H1 (cell line): ENCODE measurements around the gene TBC1D25. TPM values are rescaled to one million over a fixed set of nuclear protein-coding genes. Genes with fewer than 3 reads are reported as not detected.
A peak's percentile ranks its signal among the peaks of the same experiment; 100 is the strongest.

Experiments
- CBX8 ChIP-seq: fragments of 300-800, 300-1000 bp; sonication (generic); IDR thresholded peaks from 2 replicates; pipeline ENCODE4 v1.7.1; 2016; ENCODE audit warnings: low read depth, low read length, borderline replicate concordance
- CHD7 ChIP-seq: fragments of 300-600 bp; sonication (generic); IDR thresholded peaks from 2 replicates; pipeline ENCODE4 v1.7.1; 2012; ENCODE audit warnings: low read length, moderate library complexity, mild to moderate bottlenecking, inconsistent platforms; ENCODE audit not compliant: insufficient replicate concordance
- CREB1 ChIP-seq: IDR thresholded peaks from 2 replicates; pipeline ENCODE4 v1.6.1; 2012; ENCODE audit warnings: inconsistent platforms
- EGR1 ChIP-seq: IDR thresholded peaks from 2 replicates; pipeline ENCODE4 v1.6.1; 2011; ENCODE audit warnings: low read depth, low read length, borderline replicate concordance
- HDAC6 ChIP-seq: IDR thresholded peaks from one replicate; pipeline ENCODE4 v1.7.1; 2012; ENCODE audit warnings: low read depth, mild to moderate bottlenecking, inconsistent platforms, low read length, moderate library complexity
- POLR2AphosphoS5 ChIP-seq: IDR thresholded peaks from 2 replicates; pipeline ENCODE4 v1.6.1; 2011; ENCODE audit warnings: low read depth, low read length
- RXRA ChIP-seq: IDR thresholded peaks from 2 replicates; pipeline ENCODE4 v1.6.1; 2011; ENCODE audit warnings: low read depth, mild to moderate bottlenecking, low read length, moderate library complexity; ENCODE audit not compliant: insufficient read depth
- USF2 ChIP-seq: IDR thresholded peaks from 2 replicates; pipeline ENCODE4 v1.6.1; 2011; ENCODE audit warnings: low read length, improper control_type of control experiment
- polyA plus RNA-seq, 7 experiments: library from polyadenylated mRNA; depleted of rRNA in 3 of 7; stranded (reverse) in 5 of 7; unstranded in 2 of 7; fragments of >200 nt in 5 of 7; fragments of 200-250 nt in 2 of 7; gene quantifications; 1 replicate in 5 of 7; 2 replicates in 1 of 7; 4 replicates in 1 of 7; pipeline versions ENCODE4 v1.2.1 to v1.2.3, GENCODE V29; 2011 to 2013; ENCODE audit warnings: missing spikeins in 2 of 7, mixed read lengths in 2 of 7
- total RNA-seq: library from RNA; stranded (reverse); fragmentation: NEBNext Ultra II Directional; extraction: Animal tissue kit (Norgen Biotek cat#: 25700); gene quantifications from 2 replicates; pipeline ENCODE4 v1.2.1, GENCODE V29; 2021

TBC1D25 gene
- total and polyA plus RNA-seq, 2 of the 8 experiments (the other 6 are each of a cell fraction or from before 2014, with no cell fraction given), result 6.5 to 6.8 TPM

GRCh38 chrX:48574270-48575266 lies 35.1 kb downstream of the TBC1D25 start, which contains the start of gene RBM3 (continued):
- TF ChIP-seq CHD7 (no peak), CBX8 (no peak), EGR1 (no peak), CREB1 (0 out of 2 replicates have a peak, but pooled peaks have one; percentile 8), RXRA (no peak), USF2 (no peak; the same call in 1 of the 2 replicates), HDAC6 (no peak), POLR2AphosphoS5 (peak; percentile 88)
